NCI-H187 treated with DMSO at 0.1 percent for 48 hours (cell line): ENCODE results near the gene PTPRM.

Experiments used
- DNase-seq: peaks from one replicate; lab custom pipeline; 2025; lab: John Stamatoyannopoulos, UW

The PTPRM gene

GRCh38 chr18:7856733-7857132, 289.6 kb downstream of the PTPRM start:
- DNase-seq = no peak

GRCh38 chr18:7857562-7857961, 290.4 kb downstream of the PTPRM start:
- no peak for DNase-seq

- no peak for DNase-seq
Measured at GRCh38 chr18:7859122-7859521, 292.0 kb downstream of the PTPRM start.

GRCh38 chr18:7870266-7870665, 303.1 kb downstream of the PTPRM start:
- DNase-seq = no peak

DNA sequence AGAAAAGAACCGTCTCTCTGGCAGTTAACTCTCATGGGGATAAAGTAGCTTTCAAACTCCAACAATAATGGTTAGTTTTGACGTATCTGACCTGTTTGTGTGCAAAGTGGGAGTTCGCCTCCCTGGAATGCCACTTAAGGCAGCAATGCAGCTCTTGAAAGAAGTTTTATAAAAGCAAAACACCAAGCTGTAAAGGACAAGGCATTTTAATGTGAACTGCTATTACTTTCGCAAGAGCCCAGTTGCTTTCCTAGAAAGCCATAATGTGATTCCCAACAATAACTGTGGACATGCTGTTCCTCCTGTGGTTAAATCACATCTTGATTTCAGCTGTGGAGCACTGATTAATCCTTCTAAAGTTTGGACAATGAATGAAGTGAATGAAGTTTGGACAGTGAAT, 303.7 kb downstream of the PTPRM start:
- DNase-seq = no peak

GRCh38 chr18:7871560-7872456, 304.7 kb downstream of the PTPRM start:
- no peak for DNase-seq

DNA sequence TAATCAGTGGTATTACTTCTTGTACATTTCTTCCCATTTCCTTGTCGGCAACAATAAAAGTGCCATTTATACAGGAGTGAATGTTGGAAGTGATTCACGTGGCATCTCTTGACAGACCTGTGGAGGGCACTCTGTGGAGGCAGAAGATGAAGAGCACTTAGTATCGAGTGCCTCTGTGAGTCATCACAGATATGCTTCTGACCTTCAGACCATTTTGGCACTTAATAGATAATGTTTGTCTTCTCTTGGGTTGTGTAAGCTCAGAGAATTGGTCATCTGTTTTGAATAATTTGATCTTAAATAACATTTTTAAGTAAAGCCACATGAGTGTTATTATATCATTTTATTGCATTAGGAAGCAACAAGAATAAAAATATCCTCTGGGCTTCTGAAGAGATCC, 305.5 kb downstream of the PTPRM start:
- peak; percentile 8 for DNase-seq

GRCh38 chr18:7873316-7873715, 306.2 kb downstream of the PTPRM start:
- no peak for DNase-seq

- DNase-seq = no peak
Measured at GRCh38 chr18:7876354-7877104, 309.4 kb downstream of the PTPRM start.

- no peak for DNase-seq
Measured at GRCh38 chr18:7877609-7878008, 310.5 kb downstream of the PTPRM start.

DNA sequence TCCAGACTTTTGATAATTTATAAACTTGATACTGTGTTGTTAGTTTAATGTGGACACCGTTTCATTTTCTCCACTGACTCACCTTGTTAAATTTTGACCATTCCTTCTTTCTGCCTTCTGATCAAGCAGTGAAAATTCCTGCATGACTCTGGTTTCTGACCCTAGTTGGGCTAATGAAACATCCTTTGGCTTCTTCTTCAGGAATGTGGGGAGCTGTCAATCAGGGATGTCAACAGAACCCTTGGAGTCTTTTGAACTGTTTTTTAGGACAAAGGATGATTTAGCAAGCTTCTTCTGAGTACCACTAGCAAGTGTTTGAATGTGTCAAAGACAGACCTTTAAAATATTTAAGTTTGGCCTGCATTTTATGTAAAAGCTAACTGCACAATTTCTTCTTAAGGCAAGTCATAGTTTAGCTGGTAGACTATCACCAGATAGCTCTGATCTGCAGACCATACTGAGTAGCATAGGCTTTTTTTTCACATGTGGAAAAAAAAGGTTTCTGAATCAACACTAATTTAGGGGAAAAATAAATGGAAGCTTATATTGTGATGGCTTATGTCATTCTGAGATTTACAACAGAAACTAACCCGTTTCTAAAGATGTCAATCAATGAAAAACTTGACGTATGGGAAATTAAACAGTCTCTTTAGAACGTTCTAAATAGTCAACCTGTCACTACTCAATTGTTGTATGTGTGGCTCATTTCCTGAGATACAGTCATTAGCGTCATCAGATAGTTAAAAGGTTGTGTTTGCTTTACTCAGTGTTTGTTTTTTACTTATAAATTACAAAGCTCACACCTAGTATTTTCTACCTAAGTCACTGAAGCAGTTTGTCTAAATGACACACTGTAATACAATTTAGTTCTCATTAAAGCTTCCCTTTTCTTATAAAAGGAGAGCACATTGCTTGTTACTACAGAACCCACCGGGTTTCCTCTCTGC, 311.4 kb downstream of the PTPRM start:
- no peak for DNase-seq

GRCh38 chr18:7879717-7880116, 312.6 kb downstream of the PTPRM start:
- no peak for DNase-seq

- no peak for DNase-seq
Measured at GRCh38 chr18:7885865-7886264, 318.7 kb downstream of the PTPRM start.

GRCh38 chr18:7886436-7886835, 319.3 kb downstream of the PTPRM start:
- no peak for DNase-seq

DNA sequence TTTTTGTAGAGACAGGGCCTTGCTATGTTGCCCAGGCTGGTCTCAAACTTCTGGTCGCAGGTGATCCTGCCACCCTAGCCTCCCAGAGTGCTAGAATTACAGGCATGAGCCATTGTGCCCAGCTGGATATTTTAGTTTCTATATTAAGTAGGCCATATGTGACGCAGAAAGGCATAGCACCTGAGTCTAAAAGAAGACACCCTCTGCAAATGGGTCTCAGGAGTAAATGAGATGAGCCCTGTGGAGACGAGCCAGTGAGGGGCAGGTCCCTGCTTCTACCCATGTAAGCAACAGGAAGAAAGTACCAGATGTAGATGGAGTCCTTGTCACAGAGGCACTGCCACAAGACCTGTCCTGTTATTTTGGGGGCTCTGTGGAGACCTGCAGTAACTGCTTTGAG, 322.4 kb downstream of the PTPRM start:
- DNase-seq = no peak

DNA sequence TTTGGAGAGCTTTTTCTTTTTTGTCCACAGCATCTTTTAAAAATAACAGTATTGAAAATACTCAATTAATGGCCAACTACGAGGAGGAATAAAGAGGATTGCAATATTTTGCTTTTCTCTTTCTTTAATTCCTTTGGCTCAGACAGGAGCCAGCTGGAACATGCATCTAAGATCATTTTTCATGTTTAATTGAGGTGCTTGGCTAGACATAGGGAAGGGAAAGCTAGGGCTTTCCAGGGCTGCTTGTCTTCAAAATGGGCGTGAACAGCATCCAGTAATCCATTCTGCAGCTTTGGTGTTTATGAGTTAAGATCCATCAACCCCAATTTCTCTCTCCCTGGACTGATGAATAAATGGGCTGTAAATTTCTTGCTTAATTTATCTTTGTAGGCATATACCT, 323.0 kb downstream of the PTPRM start:
- no peak for DNase-seq

DNA sequence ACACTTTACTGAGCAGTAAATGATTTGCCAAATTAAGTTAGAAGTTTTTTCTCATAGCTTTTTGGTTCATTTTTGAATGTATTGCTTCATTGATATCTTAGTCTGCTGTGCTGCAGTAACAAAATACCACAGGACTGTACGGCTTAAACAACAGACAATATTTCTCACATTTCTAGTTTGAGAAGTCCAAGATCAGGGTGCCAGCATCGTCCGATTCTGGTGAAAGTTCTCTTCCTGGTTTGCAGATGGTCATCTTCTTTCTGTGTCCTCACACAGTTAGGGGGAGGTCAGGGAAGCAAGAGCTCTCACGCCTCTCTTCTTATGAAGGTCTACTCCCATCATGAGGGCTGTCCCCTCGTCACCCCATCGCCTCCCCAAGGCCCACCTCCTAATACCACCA, 325.4 kb downstream of the PTPRM start:
- no peak for DNase-seq

DNA sequence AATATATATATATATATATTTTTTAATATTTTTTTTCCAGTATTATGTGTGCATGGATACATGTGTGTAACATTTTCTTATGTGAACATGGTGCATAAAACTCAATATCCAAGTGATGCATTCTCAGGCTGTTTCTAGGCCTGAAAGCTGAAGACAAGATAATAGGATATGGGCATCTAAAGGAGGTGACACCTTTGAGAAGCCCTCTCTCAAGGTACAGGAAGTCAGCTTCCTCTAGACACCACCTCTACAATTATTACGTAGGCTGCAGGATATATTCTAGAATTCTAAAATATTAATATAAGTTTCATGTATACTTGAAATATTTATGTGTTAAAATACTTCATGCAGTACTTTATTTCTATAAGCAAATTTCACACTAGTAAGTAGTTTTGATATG, 327.5 kb downstream of the PTPRM start:
- DNase-seq = no peak

- no peak for DNase-seq
Measured at GRCh38 chr18:7895346-7895745, 328.2 kb downstream of the PTPRM start.

- no peak for DNase-seq
Measured at GRCh38 chr18:7896161-7896560, 329.0 kb downstream of the PTPRM start.

DNA sequence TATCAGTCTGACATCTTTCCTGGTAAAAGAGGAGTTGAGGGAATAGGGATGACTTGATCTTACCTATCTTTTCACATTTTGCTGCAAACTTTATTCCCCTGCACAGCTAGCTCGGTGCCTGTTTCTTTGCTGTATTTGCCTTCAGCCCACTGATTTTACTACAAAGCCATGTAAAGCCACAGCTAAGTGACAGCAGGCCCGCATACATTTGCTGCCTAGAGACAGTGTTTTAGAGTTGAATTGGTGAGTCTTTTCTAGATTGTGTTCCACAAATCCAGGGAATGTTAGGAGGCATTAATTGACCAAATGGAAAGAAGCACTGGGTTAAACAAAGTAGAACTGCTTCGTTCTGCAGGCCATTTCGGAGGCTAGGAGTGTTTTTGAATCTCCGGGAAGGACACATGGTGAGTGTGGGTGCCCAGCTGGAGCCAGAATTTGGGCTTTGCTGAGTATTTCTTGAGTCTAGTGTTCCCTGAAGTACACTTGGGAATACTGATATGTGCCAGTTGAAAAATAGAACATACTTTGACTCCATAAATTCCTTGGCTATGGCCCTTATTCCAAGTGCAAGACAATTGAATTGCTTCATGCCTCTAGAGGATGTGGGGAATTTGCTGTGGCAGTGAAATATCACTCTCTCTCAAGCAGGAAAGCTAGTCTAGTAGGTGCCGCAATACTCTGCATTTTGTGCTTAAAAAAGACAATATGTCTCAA, 329.8 kb downstream of the PTPRM start:
- DNase-seq = no peak

DNA sequence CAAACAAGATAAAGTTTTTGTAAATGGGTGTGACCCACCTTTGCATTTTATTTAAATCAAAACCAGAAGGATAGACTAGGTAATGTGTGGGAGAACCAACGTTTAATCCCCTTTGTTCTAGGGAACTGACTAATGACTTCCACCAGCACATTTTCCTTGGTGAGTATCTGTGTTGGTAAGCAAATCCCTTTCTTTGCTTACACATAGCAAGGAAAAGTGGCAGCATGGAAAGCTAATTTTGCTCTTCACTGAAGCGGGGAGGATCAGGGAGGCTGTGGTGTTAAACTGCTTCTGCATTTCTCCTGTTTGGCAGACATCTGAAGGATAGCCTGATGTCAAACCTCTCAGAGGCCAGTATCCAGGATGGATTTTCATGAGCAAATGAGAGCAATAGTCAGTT, 331.1 kb downstream of the PTPRM start:
- DNase-seq = no peak
